GM20000 (cell line): ENCODE data around the gene TPBGL.

Experiments
- DNase-seq: peaks from one replicate; pipeline ENCODE4 v3.0.0; 2012; ENCODE audit warnings: low spot score
- TF ChIP-seq, protein P1 (sequence below): IDR thresholded peaks from 2 replicates; pipeline ENCODE4 v1.5.1; 2012; ENCODE audit warnings: mild to moderate bottlenecking, control low read depth; ENCODE audit errors: extremely low read depth, missing control alignments

The TPBGL gene

DNA sequence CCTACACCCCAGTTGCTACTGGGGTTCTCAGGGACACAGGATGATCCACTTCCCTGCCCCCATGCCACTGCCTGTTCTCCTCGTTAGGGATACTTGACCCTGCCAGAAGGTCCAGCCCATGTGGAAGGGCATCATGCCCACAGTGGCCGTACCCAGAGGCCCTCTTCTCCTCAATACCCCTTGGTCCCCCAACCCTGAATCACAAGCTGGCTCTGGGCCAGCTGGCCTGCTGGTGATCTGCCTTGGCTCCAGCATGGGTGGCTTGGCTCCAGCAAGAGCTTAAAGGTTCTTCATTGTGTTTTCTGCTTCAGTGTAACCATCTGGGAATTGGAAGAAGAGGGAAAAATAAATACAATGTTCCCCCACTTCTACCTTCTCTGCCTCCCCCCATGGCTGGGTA lies 11.1 kb upstream of the TPBGL start:
- TF ChIP-seq, protein P1, sequence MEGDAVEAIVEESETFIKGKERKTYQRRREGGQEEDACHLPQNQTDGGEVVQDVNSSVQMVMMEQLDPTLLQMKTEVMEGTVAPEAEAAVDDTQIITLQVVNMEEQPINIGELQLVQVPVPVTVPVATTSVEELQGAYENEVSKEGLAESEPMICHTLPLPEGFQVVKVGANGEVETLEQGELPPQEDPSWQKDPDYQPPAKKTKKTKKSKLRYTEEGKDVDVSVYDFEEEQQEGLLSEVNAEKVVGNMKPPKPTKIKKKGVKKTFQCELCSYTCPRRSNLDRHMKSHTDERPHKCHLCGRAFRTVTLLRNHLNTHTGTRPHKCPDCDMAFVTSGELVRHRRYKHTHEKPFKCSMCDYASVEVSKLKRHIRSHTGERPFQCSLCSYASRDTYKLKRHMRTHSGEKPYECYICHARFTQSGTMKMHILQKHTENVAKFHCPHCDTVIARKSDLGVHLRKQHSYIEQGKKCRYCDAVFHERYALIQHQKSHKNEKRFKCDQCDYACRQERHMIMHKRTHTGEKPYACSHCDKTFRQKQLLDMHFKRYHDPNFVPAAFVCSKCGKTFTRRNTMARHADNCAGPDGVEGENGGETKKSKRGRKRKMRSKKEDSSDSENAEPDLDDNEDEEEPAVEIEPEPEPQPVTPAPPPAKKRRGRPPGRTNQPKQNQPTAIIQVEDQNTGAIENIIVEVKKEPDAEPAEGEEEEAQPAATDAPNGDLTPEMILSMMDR: no peak
- DNase-seq: no peak

DNA sequence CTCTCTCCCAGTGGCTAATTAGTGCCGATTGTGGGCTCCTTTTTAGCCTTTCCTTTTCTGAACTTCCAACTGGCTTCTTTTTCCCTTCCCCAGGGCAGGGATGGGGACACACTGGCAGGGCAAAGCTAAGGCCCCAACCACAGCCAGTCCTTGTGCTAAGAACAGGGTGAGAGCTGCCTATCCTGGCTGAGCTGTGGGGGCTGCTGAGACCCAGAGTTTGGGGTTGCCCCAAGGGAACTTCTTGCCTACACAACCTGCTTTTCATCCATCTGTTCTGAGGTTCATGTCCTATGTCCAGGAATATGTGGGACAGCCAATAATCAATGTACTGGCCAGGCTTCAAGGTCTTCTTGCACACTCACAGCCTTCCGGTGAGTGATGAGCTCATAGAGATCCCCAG lies 10.0 kb upstream of the TPBGL start:
- TF ChIP-seq, protein P1: no peak
- no peak for DNase-seq

DNA sequence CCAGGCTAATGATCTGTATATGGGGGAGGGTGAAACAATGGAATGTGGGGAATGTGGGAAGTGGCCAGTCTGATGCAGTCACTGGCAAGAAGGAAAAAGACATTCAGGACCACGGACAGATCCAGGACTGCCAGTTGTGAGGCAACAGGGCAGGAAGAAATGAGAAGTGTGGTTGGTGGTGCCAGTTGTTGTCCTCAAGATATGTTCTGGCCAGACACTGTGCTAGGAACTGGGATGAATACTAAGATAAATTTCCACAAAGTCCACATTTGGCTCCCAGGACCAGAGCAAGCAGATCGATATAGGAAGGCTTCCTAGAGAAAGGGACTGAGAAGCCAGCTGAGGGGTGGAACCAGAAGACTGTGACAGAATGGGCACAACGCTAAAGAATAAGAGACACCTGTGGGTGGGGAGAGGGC lies 6.8 kb upstream of the TPBGL start:
- TF ChIP-seq, protein P1: no peak
- DNase-seq: no peak

GRCh38 chr11:75236062-75236461 lies 4.5 kb upstream of the TPBGL start:
- TF ChIP-seq, protein P1: no peak
- DNase-seq: no peak

GRCh38 chr11:75237050-75237449 lies 3.5 kb upstream of the TPBGL start:
- TF ChIP-seq, protein P1: no peak
- no peak for DNase-seq

DNA sequence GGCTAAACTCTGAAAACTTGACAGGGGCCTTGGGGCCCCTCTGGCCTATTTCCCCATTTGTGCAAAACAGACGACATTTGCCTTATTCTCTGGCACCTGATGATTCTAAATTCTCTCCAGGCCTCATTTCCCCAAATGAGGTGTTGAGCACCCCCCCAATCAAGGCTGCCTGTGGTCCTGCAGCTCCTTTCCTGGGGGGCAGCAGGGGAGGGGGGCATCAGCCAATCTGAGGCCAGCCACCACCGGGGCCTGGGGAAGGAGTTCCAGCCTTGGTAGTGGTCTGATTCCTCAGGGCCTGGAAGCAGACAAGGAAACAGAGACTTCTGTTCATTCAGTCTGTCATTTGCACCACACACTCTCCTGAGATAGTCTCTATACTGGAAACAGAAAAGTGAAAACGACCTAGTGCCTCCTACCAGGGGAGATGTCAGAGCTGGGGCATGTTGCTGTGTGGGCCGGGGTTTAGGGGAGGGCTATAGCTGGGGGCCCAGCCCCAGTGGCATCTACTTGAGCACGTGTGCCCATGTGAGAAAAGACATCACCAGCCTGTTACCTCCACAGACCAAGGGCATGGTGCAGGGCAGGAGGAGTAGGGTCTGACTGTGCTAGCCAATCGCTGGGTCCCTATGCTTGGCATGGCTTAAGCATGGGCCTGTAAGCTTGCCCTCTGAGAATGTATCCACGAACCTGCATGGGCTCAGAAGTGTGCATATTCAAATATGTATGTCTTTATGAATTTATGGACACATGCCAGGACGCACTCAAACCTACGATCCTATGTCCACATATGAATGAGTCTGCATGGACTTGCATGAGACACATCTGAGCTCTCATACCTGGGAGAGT lies 1.8 kb upstream of the TPBGL start:
- TF ChIP-seq, protein P1: no peak
- DNase-seq: no peak

DNA sequence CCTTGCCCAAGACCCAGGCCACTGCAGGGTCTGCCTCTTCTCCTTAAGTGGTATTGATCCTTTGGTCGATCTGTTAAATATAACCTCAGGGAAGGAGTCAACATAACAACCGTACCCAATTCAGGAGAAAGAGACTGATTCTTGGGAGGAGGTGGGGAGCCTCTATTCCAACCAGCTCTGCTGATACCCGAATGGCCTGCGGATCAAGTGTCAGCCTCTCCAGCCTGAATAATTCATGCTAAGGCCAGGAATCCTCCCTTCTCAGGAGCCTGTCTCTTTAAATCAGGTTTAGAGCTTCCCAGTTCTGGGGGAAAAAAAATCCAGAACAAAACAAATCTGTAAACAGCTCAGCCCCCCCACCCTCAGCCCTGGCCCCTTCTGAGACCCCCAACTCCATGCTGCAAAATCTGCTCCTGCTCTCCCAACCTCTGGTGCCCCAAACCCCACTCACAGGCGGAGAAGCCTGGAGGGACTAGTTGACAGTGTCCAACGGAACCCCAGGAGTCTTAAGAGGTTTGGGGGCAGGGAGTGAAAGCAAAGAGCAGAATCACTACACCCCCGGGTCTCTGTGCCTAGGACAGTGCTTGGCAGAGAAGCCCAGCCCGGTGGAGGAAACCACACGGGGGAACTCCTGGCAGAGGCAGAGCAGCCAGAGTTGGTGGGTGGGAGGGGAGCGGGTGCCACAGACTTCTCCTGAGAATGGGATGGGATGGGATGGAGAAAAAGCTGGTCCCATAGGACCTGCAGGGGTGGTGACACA lies 863 bp upstream of the TPBGL start:
- TF ChIP-seq, protein P1: no peak
- no peak for DNase-seq
